H1 (cell line): Measurements from ENCODE around the gene PC. TPM values are rescaled to one million over a fixed set of nuclear protein-coding genes. Genes with fewer than 3 reads are reported as not detected.

Experiments
- CEBPB ChIP-seq: IDR thresholded peaks from 2 replicates; pipeline ENCODE4 v1.6.1; 2012; ENCODE audit warnings: low read depth, low read length
- POLR2A ChIP-seq, 2 experiments: IDR thresholded peaks; 1 replicate in 1 of 2; 2 replicates in 1 of 2; pipeline ENCODE4 v1.6.1; 2011; ENCODE audit warnings: low read depth in 2 of 2, low read length in 2 of 2, mild to moderate bottlenecking in 2 of 2; ENCODE audit errors: control extremely low read depth in 1 of 2
- YY1 ChIP-seq: IDR thresholded peaks from 2 replicates; pipeline ENCODE4 v1.6.1; 2011; ENCODE audit warnings: low read depth, mild to moderate bottlenecking, low read length
- polyA plus RNA-seq, 7 experiments: library from polyadenylated mRNA; depleted of rRNA in 3 of 7; stranded (reverse) in 5 of 7; unstranded in 2 of 7; fragments of >200 nt in 5 of 7; fragments of 200-250 nt in 2 of 7; gene quantifications; 1 replicate in 5 of 7; 2 replicates in 1 of 7; 4 replicates in 1 of 7; pipeline versions ENCODE4 v1.2.1 to v1.2.3, GENCODE V29; 2011 to 2013; ENCODE audit warnings: missing spikeins in 2 of 7, mixed read lengths in 2 of 7
- total RNA-seq: library from RNA; stranded (reverse); fragmentation: NEBNext Ultra II Directional; extraction: Animal tissue kit (Norgen Biotek cat#: 25700); gene quantifications from 2 replicates; pipeline ENCODE4 v1.2.1, GENCODE V29; 2021

Gene PC
- total and polyA plus RNA-seq, 2 of the 8 experiments (the other 6 are each of a cell fraction or from before 2014, with no cell fraction given) = 11.5 to 27.5 TPM

DNA sequence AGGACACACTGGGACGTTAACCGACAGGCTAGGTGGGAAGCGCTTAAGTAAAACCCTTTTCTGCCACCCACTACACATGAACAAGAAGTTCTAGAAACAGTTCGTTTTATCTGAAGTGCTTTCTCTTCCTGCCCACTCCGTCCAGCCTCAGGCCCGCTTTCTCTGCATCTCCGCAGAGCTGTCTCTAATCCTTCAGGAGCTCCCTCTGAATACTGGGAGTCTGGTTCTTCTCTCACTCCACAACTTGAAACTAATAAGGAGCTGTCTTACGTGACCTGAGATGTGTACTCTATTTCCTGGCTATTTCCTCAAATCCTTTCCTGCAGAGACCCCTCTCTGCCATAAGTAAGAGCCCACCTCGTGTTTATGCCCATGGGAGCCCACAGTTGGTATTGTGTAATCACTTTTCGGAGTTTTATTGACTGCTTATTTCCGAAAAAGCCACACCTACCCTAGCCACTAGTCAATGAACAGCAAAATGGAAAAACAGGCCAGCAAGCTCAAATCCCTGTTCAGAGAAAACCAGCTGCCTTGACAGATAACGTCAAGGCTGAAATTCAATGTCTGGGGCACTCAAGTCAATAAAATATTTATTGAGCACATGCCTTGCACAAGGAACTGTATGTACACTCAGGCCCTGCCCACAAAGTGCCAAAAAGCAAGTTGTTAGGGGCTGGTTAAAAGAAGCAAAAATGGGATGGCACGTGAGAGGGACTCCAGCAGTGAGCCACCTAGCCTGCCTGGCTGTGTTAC lies 4.9 kb downstream of the PC start (continued):
- no peak for TF ChIP-seq YY1
- no peak for TF ChIP-seq POLR2A (IDR thresholded peaks at IDR 0.05; ENCODE audit: control extremely low read depth in 1 of 2, low read depth in 2 of 2, low read length in 2 of 2)
- TF ChIP-seq CEBPB = no peak
